Hepatocyte (in vitro differentiated cells): ENCODE data around the gene LACTBL1. TPM values are rescaled to one million over a fixed set of nuclear protein-coding genes. Genes with fewer than 3 reads are reported as not detected.

Experiments used
- DNase-seq: peaks from one replicate; pipeline ENCODE4 v3.0.0-alpha.2; 2016; ENCODE audit warnings: low spot score
- H2AFZ ChIP-seq: fragments of 200-600 bp; sonication (generic); 2 replicates; pipeline ENCODE4 v1.6.0; 2016; ENCODE audit warnings: antibody characterized with exemption, mild to moderate bottlenecking
- H3K27ac ChIP-seq: fragments of 200-600 bp; sonication (generic); 2 replicates; pipeline ENCODE4 v1.5.1; 2016; ENCODE audit warnings: mild to moderate bottlenecking
- H3K27me3 ChIP-seq: fragments of 200-600 bp; sonication (generic); 2 replicates; pipeline ENCODE4 v1.6.1; 2016
- H3K36me3 ChIP-seq: fragments of 200-600 bp; sonication (generic); replicated peaks from 2 replicates; pipeline ENCODE4 v1.5.1; 2016; ENCODE audit warnings: low read depth; ENCODE audit not compliant: insufficient read depth
- H3K4me1 ChIP-seq: fragments of 200-600 bp; sonication (generic); 2 replicates; pipeline ENCODE4 v1.5.1; 2016; ENCODE audit warnings: mild to moderate bottlenecking, moderate library complexity; ENCODE audit not compliant: insufficient read depth
- H3K4me2 ChIP-seq: fragments of 200-600 bp; sonication (generic); 2 replicates; pipeline ENCODE4 v1.6.0; 2016
- H3K4me3 ChIP-seq: fragments of 200-600 bp; sonication (generic); 2 replicates; pipeline ENCODE4 v1.5.1; 2016; ENCODE audit warnings: mild to moderate bottlenecking
- H3K79me2 ChIP-seq: fragments of 200-600 bp; sonication (generic); 2 replicates; pipeline ENCODE4 v1.6.0; 2017; ENCODE audit warnings: mild to moderate bottlenecking
- H3K9me2 ChIP-seq: fragments of 200-600 bp; sonication (generic); replicated peaks from 2 replicates; pipeline ENCODE4 v1.6.0; 2017; ENCODE audit warnings: mild to moderate bottlenecking; ENCODE audit not compliant: insufficient read depth
- H3K9me3 ChIP-seq: fragments of 200-600 bp; sonication (generic); 2 replicates; pipeline ENCODE4 v1.5.1; 2016; ENCODE audit warnings: low read depth, mild to moderate bottlenecking
- H4K20me1 ChIP-seq: fragments of 200-600 bp; sonication (generic); 2 replicates; pipeline ENCODE4 v1.6.0; 2016; ENCODE audit warnings: mild to moderate bottlenecking; ENCODE audit not compliant: insufficient read depth, poor library complexity, severe bottlenecking
- EZH2 ChIP-seq: fragments of 200-600 bp; sonication (generic); IDR thresholded peaks from 2 replicates; pipeline ENCODE4 v1.6.1; 2016; ENCODE audit warnings: antibody characterized with exemption, mild to moderate bottlenecking, borderline replicate concordance
- EZH2phosphoT487 ChIP-seq: fragments of 200-600 bp; sonication (generic); IDR thresholded peaks from one replicate; pipeline ENCODE4 v1.6.1; 2018; ENCODE audit warnings: antibody characterized with exemption, mild to moderate bottlenecking, low read depth, moderate library complexity; ENCODE audit not compliant: unreplicated experiment, severe bottlenecking
- WGBS: methylation state at CpG from one replicate; pipeline ENCODE4 v1.1.6; 2016; ENCODE audit warnings: low lambda C conversion rate; ENCODE audit errors: missing lambda C conversion rate; 5-methylcytosine and 5-hydroxymethylcytosine counted together
- polyA plus RNA-seq: library from polyadenylated mRNA; unstranded; fragments of >200 nt; fragmentation: Nextera tagmentation; extraction: Ambion mirVana; gene quantifications from 2 replicates; pipeline ENCODE4 v1.2.1, GENCODE V29; 2016
- total RNA-seq: library from RNA; depleted of rRNA; stranded (reverse); fragments of >200 nt; gene quantifications from 2 replicates; pipeline ENCODE4 v1.2.3, GENCODE V29; 2014
- TF ChIP-seq, protein P1 (sequence below): fragments of 200-600 bp; sonication (generic); IDR thresholded peaks from 2 replicates; pipeline ENCODE4 v1.5.1; 2016; ENCODE audit warnings: antibody characterized with exemption, mild to moderate bottlenecking; ENCODE audit not compliant: poor library complexity

LACTBL1 gene
- total and polyA plus RNA-seq, 2 experiments from 2014 or later: not detected

DNA sequence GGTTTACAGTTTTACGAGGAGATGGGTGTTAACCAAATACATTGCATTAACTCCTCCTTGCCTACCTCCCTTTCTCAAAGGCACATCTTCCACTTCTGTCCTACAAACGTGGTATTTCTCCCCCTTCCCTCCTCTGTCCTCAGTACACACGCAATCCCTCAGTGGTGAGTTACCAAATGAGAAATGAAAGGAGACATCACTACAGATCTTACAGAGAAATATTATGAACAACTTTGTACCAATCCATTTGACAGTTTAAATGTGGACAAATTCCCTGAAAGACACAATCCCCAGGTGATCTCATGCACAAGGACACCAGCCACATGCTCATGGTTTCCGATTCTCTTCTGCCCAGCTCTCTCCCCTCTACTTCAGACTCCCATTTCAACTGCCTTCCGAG lies 6.4 kb downstream of the LACTBL1 start:
- Histone ChIP-seq H3K27me3 (no peaks in the 10 kb centered on the region), H3K4me1 (no peaks in the 10 kb centered on the region), H3K4me3 (no peak overlapping the region), H3K9me3 (no peaks in the 10 kb centered on the region), H3K79me2 (no peaks in the 10 kb centered on the region), H3K36me3 (no peaks in the 10 kb centered on the region), H3K9me2 (no peaks in the 10 kb centered on the region), H2AFZ (no peak overlapping the region), H3K27ac (no peak overlapping the region), H3K4me2 (no peak overlapping the region), H4K20me1 (no peaks in the 10 kb centered on the region)
- TF ChIP-seq EZH2 (no peak), EZH2phosphoT487 (no peak)
- TF ChIP-seq, protein P1, sequence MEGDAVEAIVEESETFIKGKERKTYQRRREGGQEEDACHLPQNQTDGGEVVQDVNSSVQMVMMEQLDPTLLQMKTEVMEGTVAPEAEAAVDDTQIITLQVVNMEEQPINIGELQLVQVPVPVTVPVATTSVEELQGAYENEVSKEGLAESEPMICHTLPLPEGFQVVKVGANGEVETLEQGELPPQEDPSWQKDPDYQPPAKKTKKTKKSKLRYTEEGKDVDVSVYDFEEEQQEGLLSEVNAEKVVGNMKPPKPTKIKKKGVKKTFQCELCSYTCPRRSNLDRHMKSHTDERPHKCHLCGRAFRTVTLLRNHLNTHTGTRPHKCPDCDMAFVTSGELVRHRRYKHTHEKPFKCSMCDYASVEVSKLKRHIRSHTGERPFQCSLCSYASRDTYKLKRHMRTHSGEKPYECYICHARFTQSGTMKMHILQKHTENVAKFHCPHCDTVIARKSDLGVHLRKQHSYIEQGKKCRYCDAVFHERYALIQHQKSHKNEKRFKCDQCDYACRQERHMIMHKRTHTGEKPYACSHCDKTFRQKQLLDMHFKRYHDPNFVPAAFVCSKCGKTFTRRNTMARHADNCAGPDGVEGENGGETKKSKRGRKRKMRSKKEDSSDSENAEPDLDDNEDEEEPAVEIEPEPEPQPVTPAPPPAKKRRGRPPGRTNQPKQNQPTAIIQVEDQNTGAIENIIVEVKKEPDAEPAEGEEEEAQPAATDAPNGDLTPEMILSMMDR: no peak
- WGBS: 92% methylated on average over 5 of the region's 5 CpGs
- DNase-seq: no peak

DNA sequence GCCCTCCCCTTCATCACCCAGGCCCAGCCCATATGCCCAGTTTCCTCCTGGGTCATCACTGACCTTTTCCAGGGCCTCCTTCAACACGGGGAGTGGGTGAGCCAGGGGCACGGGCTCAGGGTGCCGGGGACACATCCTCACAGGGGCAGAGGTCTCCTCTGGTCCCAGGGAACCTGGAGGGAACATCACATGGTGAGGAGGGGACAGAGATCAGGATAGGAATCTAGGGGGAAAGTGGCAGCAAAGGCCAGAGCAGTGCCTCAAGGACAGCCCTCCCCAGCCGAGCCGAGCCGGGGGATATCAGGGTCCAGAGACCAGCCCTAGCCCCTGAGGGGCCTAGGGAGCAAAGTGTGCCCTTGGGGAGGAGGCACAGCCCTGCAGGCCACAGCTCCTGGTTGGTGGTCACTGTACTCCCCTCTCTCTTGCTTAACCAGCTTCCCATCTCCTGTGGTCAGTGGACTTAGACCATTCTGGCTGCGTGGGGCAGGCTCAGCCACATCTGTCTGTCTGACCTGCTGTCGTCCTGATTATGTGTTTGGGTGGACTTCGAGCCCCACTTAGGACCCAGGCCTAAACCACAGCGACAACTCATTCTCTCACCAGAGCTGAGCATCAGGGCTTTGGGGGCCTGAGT lies 9.5 kb downstream of the LACTBL1 start:
- Histone ChIP-seq H3K4me2 (no peak overlapping the region), H3K27ac (no peak overlapping the region), H3K4me1 (no peaks in the 10 kb centered on the region), H3K36me3 (no peaks in the 10 kb centered on the region), H3K79me2 (no peaks in the 10 kb centered on the region), H3K27me3 (no peaks in the 10 kb centered on the region), H4K20me1 (no peaks in the 10 kb centered on the region), H2AFZ (no peak overlapping the region), H3K9me3 (no peaks in the 10 kb centered on the region), H3K4me3 (no peak overlapping the region), H3K9me2 (no peaks in the 10 kb centered on the region)
- no peak for DNase-seq
- TF ChIP-seq, protein P1: no peak
- TF ChIP-seq EZH2: no peak
- no peak for TF ChIP-seq EZH2phosphoT487
- 87% methylated on average over 10 of the region's 10 CpGs for WGBS

DNA sequence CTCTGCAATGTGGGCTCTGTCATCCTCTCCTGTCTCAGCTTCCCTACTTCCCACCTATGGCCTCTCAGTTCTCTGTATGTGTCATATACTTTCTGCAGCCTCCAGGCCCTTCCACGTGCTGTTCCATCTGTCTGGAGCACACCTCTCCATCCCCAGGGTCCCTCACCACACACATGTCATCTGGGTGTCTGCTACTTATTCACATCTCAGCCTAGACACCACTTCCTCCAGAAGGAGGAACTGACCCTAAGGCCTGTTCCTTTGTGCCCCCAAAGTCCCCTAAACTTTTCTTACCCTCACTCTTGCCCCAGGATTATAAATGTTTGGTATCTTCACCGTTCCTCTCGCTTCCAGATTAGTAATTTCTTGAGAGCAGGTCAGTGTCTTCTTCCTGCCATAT lies 10.1 kb downstream of the LACTBL1 start:
- Histone ChIP-seq H3K27ac (no peak overlapping the region), H3K9me3 (no peaks in the 10 kb centered on the region), H2AFZ (no peak overlapping the region), H3K79me2 (no peaks in the 10 kb centered on the region), H3K4me3 (no peak overlapping the region), H3K9me2 (no peaks in the 10 kb centered on the region), H3K36me3 (no peaks in the 10 kb centered on the region), H3K4me2 (no peak overlapping the region), H3K4me1 (no peaks in the 10 kb centered on the region), H3K27me3 (no peaks in the 10 kb centered on the region), H4K20me1 (no peaks in the 10 kb centered on the region)
- TF ChIP-seq EZH2phosphoT487 (no peak), EZH2 (no peak)
- TF ChIP-seq, protein P1: no peak
- 63% methylated on average over 3 of the region's 3 CpGs for WGBS
- DNase-seq: no peak
